H1 (cell line): ENCODE results near the gene HOXB5. TPM values are rescaled to one million over a fixed set of nuclear protein-coding genes. Genes with fewer than 3 reads are reported as not detected.

Experiments
- BCL11A ChIP-seq, 2 experiments: IDR thresholded peaks; one replicate each; pipeline ENCODE4 v1.6.1; 2011; ENCODE audit warnings: low read depth in 2 of 2, low read length in 2 of 2, mild to moderate bottlenecking in 2 of 2
- CBX8 ChIP-seq: fragments of 300-800, 300-1000 bp; sonication (generic); IDR thresholded peaks from 2 replicates; pipeline ENCODE4 v1.7.1; 2016; ENCODE audit warnings: low read depth, low read length, borderline replicate concordance
- CREB1 ChIP-seq: IDR thresholded peaks from 2 replicates; pipeline ENCODE4 v1.6.1; 2012; ENCODE audit warnings: inconsistent platforms
- CTCF ChIP-seq, 3 experiments: IDR thresholded peaks; 1 replicate in 2 of 3; 2 replicates in 1 of 3; pipeline versions ENCODE4 v1.5.1 to v1.6.1; 2011; ENCODE audit warnings: low read length in 3 of 3, mild to moderate bottlenecking in 3 of 3, inconsistent platforms in 2 of 3, low read depth in 1 of 3, moderate library complexity in 1 of 3; ENCODE audit not compliant: insufficient read depth in 1 of 3; ENCODE audit errors: control extremely low read depth in 1 of 3
- FOSL1 ChIP-seq: IDR thresholded peaks from 2 replicates; pipeline ENCODE4 v1.6.1; 2011; ENCODE audit warnings: mild to moderate bottlenecking, low read depth, low read length, moderate library complexity; ENCODE audit not compliant: insufficient read depth
- HDAC6 ChIP-seq: IDR thresholded peaks from one replicate; pipeline ENCODE4 v1.7.1; 2012; ENCODE audit warnings: low read depth, mild to moderate bottlenecking, inconsistent platforms, low read length, moderate library complexity
- RAD21 ChIP-seq, 2 experiments: IDR thresholded peaks in 1 of 2; conservative IDR thresholded peaks in 1 of 2; 2 replicates each; pipeline ENCODE4 v1.6.1; 2011; ENCODE audit warnings: low read depth in 2 of 2, low read length in 2 of 2, improper control_type of control experiment in 1 of 2, inconsistent platforms in 1 of 2, mild to moderate bottlenecking in 1 of 2, moderate library complexity in 1 of 2
- RFX5 ChIP-seq: IDR thresholded peaks from 2 replicates; pipeline ENCODE4 v1.6.1; 2011; ENCODE audit warnings: low read depth, low read length, improper control_type of control experiment, borderline replicate concordance
- RNF2 ChIP-seq: fragments of 200-900, 300-1000 bp; sonication (generic); IDR thresholded peaks from 2 replicates; pipeline ENCODE4 v1.7.1; 2016; ENCODE audit warnings: borderline replicate concordance, low read depth, mild to moderate bottlenecking, antibody characterized with exemption, low read length; ENCODE audit not compliant: poor library complexity, severe bottlenecking; ENCODE audit errors: missing control alignments
- SIN3A ChIP-seq, 2 experiments: IDR thresholded peaks in 1 of 2; conservative IDR thresholded peaks in 1 of 2; 2 replicates each; pipeline ENCODE4 v1.6.1; 2011 to 2012; ENCODE audit warnings: low read length in 2 of 2, improper control_type of control experiment in 1 of 2, low read depth in 1 of 2, mild to moderate bottlenecking in 1 of 2
- SP1 ChIP-seq: IDR thresholded peaks from 2 replicates; pipeline ENCODE4 v1.6.1; 2011; ENCODE audit warnings: low read depth, low read length
- TBP ChIP-seq: IDR thresholded peaks from 2 replicates; pipeline ENCODE4 v1.6.1; 2011; ENCODE audit warnings: low read depth, low read length, improper control_type of control experiment
- TEAD4 ChIP-seq: IDR thresholded peaks from 2 replicates; pipeline ENCODE4 v1.6.1; 2012; ENCODE audit warnings: low read depth, low read length, inconsistent platforms, mixed read lengths
- polyA plus RNA-seq, 7 experiments: library from polyadenylated mRNA; depleted of rRNA in 3 of 7; stranded (reverse) in 5 of 7; unstranded in 2 of 7; fragments of >200 nt in 5 of 7; fragments of 200-250 nt in 2 of 7; gene quantifications; 1 replicate in 5 of 7; 2 replicates in 1 of 7; 4 replicates in 1 of 7; pipeline versions ENCODE4 v1.2.1 to v1.2.3, GENCODE V29; 2011 to 2013; ENCODE audit warnings: missing spikeins in 2 of 7, mixed read lengths in 2 of 7
- total RNA-seq: library from RNA; stranded (reverse); fragmentation: NEBNext Ultra II Directional; extraction: Animal tissue kit (Norgen Biotek cat#: 25700); gene quantifications from 2 replicates; pipeline ENCODE4 v1.2.1, GENCODE V29; 2021

Gene HOXB5
- total and polyA plus RNA-seq, 2 of the 8 experiments (the other 6 are each of a cell fraction or from before 2014, with no cell fraction given) = not detected

GRCh38 chr17:48586355-48587258 is 7.0 kb downstream of the HOXB5 start (continued):
- no peak for TF ChIP-seq RAD21 (IDR thresholded peaks at IDR 0.05 in 1 of 2, conservative IDR thresholded peaks at IDR 0.05 in 1 of 2; ENCODE audit: low read depth in 2 of 2, low read length in 2 of 2)
- peak; percentile 77; the same call in 1 of the 2 replicates for TF ChIP-seq CBX8
- no peak for TF ChIP-seq CTCF (IDR thresholded peaks at IDR 0.05; ENCODE audit: control extremely low read depth in 1 of 3, insufficient read depth in 1 of 3, low read depth in 1 of 3, low read length in 3 of 3)
- no peak for TF ChIP-seq FOSL1
- TF ChIP-seq SP1 = no peak
- no peak for TF ChIP-seq SIN3A (conservative IDR thresholded peaks at IDR 0.05 in 1 of 2, IDR thresholded peaks at IDR 0.05 in 1 of 2; ENCODE audit: low read depth in 1 of 2, low read length in 2 of 2)
- no peak for TF ChIP-seq HDAC6
- TF ChIP-seq TEAD4 = no peak
- TF ChIP-seq BCL11A (IDR thresholded peaks at IDR 0.05; ENCODE audit: low read depth in 2 of 2, low read length in 2 of 2) = no peak
- no peak for TF ChIP-seq CREB1
- no peak for TF ChIP-seq RFX5
- no peak for TF ChIP-seq TBP
- peak; percentile 92 for TF ChIP-seq RNF2
